MCF 10A (cell line): ENCODE data around the gene LSM4. TPM values are rescaled to one million over a fixed set of nuclear protein-coding genes. Genes with fewer than 3 reads are reported as not detected.

Source experiments
- BruUV-seq: library from RNA; stranded (reverse); fragments of 400-500 nt; replicated peaks from 2 replicates; lab custom pipeline; 2021; lab: Mats Ljungman, UMichigan
- CTCF ChIA-PET: fragments of 300-600 bp; sonication (Branson Sonifier 250); formaldehyde crosslinking; extraction: SDS; loops from one replicate; lab custom pipeline; 2021; ENCODE audit warnings: antibody characterized with exemption, inconsistent platforms; lab: Yijun Ruan, JAX
- POLR2A ChIA-PET: fragments of 300-600, 350-650 bp; sonication (Branson Sonifier 250); formaldehyde crosslinking; extraction: SDS; loops from one replicate; lab custom pipeline; 2020; ENCODE audit warnings: antibody characterized with exemption, inconsistent platforms; lab: Yijun Ruan, JAX
- DNase-seq: peaks from one replicate; pipeline ENCODE4 v3.0.0-alpha.2; 2018; ENCODE audit not compliant: unreplicated experiment
- H3K27ac Mint-ChIP-seq: one replicate; pipeline ENCODE4 v1.8.0; 2022; ENCODE audit warnings: mild to moderate bottlenecking, low read depth, mixed read lengths; ENCODE audit not compliant: unreplicated experiment
- H3K27me3 Mint-ChIP-seq: one replicate; pipeline ENCODE4 v1.8.0; 2022; ENCODE audit warnings: mixed read lengths; ENCODE audit not compliant: insufficient read depth, unreplicated experiment
- H3K36me3 Mint-ChIP-seq: one replicate; pipeline ENCODE4 v1.8.0; 2022; ENCODE audit warnings: mild to moderate bottlenecking, moderate library complexity, mixed read lengths; ENCODE audit not compliant: insufficient read depth, unreplicated experiment
- H3K4me1 Mint-ChIP-seq: one replicate; pipeline ENCODE4 v1.8.0; 2022; ENCODE audit warnings: mixed read lengths; ENCODE audit not compliant: insufficient read depth, unreplicated experiment
- H3K4me3 Mint-ChIP-seq: one replicate; pipeline ENCODE4 v1.8.0; 2022; ENCODE audit warnings: mild to moderate bottlenecking, moderate library complexity, mixed read lengths; ENCODE audit not compliant: unreplicated experiment
- H3K9me3 Mint-ChIP-seq: one replicate; pipeline ENCODE4 v1.8.0; 2022; ENCODE audit warnings: mixed read lengths; ENCODE audit not compliant: unreplicated experiment
- intact Hi-C: fragments of 100-400 bp; cut with micrococcal nuclease; formaldehyde crosslinking; loops from 2 replicates; pipeline ENCODE4 v1.14.1; 2022
- total RNA-seq: library from RNA; stranded (reverse); gene quantifications from 2 replicates; pipeline ENCODE4 v1.2.3, GENCODE V29; 2022
- TF ChIP-seq, protein P1 (sequence below): fragments of 200-600 bp; IDR thresholded peaks from one replicate; pipeline ENCODE4 v1.8.0; 2022; ENCODE audit warnings: antibody characterized with exemption, mild to moderate bottlenecking; ENCODE audit not compliant: unreplicated experiment

LSM4 gene
- total RNA-seq, 1 experiment from 2014 or later = 193 TPM

DNA sequence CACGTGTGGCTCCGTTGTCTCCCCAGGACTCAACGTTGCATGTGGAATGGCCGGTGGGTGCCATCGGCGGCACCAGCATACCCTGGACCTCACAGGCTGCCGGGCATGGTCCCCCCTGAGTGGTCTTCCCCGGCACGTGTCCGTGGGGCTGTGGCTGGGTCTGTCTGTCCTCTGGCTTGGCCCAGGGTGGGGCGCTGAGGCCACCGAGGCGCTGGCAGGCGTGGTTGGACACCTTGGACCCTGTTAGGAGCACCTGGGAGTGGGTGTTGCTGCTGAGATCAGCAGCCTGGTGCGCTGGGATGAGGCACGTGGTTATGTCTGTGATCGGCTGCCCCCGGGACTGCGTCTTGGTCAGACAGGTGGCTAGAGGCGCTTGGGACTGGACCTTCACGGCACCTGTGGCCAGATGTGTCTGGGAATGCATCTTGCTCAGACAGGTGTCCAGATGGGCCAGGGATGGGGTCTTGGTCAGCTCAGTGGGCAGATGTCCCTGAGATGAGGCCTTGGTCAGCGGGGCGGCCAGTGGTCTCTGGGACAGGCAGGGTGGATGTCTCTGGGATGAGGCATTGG lies 57.8 kb downstream of the LSM4 start:
- intact Hi-C loops = no loop called here
- no peaks in the 10 kb centered on the region for H3K9me3 Mint-ChIP-seq
- ChIA-PET POLR2A (no interaction called here), CTCF (interaction anchor here (0.6 to 0.9 kb wide), 2 partner anchors 12 to 206 kb away, joined by 3 to 4 read pairs; no protein-coding TSS in a partner anchor)
- H3K27me3 Mint-ChIP-seq = no peaks in the 10 kb centered on the region
- no peak overlapping the region for H3K4me3 Mint-ChIP-seq
- no peak overlapping the region for H3K27ac Mint-ChIP-seq
- TF ChIP-seq, protein P1, sequence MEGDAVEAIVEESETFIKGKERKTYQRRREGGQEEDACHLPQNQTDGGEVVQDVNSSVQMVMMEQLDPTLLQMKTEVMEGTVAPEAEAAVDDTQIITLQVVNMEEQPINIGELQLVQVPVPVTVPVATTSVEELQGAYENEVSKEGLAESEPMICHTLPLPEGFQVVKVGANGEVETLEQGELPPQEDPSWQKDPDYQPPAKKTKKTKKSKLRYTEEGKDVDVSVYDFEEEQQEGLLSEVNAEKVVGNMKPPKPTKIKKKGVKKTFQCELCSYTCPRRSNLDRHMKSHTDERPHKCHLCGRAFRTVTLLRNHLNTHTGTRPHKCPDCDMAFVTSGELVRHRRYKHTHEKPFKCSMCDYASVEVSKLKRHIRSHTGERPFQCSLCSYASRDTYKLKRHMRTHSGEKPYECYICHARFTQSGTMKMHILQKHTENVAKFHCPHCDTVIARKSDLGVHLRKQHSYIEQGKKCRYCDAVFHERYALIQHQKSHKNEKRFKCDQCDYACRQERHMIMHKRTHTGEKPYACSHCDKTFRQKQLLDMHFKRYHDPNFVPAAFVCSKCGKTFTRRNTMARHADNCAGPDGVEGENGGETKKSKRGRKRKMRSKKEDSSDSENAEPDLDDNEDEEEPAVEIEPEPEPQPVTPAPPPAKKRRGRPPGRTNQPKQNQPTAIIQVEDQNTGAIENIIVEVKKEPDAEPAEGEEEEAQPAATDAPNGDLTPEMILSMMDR = no peak
- no peak for DNase-seq
- H3K36me3 Mint-ChIP-seq = peaks cover 6% of the 10 kb centered on the region
- no peaks in the 10 kb centered on the region for H3K4me1 Mint-ChIP-seq
- no TSS peak for BruUV-seq

DNA sequence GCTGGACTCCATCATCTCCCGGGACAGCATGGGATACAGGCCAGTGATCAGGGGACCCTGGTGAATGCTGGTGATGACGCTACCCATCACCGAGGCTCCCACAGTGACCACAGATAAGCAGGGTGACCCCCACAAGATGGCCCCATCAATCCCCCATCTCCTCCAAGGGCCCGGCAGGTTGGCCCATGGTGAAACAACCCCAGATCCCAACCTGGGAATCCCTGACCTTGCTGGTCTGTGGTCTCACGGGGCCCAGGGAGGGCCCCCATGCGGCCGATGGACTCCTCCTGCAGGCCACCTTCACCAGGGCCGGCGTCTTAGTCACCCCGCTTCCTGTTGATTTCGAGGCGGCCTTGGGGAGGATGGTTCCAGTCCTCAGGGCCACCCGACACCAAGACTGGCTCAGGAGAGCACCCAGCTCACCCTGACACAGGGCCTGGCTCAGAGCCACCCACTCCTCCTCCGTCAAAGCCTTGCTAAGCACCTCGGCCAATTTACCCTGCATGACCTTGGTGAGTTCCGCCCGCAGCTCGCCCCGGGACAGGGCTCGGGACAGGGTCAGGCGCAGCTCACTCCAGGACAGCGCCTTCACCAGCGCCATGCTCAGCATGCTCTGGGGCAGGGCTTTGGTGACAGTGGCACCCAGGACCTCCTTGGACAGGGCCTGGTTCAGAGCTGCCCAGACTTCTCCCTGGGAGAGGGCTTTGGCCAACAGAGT lies 58.6 kb downstream of the LSM4 start:
- Mint-ChIP-seq H3K4me3 (no peak overlapping the region), H3K4me1 (no peaks in the 10 kb centered on the region), H3K27me3 (no peaks in the 10 kb centered on the region), H3K9me3 (no peaks in the 10 kb centered on the region), H3K27ac (no peak overlapping the region), H3K36me3 (peaks cover 6% of the 10 kb centered on the region)
- POLR2A ChIA-PET = no interaction called here
- BruUV-seq = no TSS peak
- intact Hi-C loops = no loop called here
- TF ChIP-seq, protein P1 = no peak
- no peak for DNase-seq
- CTCF ChIA-PET = interaction anchor here (0.6 kb wide), 1 partner anchor 205 kb away, joined by 3 read pairs; no protein-coding TSS in a partner anchor

DNA sequence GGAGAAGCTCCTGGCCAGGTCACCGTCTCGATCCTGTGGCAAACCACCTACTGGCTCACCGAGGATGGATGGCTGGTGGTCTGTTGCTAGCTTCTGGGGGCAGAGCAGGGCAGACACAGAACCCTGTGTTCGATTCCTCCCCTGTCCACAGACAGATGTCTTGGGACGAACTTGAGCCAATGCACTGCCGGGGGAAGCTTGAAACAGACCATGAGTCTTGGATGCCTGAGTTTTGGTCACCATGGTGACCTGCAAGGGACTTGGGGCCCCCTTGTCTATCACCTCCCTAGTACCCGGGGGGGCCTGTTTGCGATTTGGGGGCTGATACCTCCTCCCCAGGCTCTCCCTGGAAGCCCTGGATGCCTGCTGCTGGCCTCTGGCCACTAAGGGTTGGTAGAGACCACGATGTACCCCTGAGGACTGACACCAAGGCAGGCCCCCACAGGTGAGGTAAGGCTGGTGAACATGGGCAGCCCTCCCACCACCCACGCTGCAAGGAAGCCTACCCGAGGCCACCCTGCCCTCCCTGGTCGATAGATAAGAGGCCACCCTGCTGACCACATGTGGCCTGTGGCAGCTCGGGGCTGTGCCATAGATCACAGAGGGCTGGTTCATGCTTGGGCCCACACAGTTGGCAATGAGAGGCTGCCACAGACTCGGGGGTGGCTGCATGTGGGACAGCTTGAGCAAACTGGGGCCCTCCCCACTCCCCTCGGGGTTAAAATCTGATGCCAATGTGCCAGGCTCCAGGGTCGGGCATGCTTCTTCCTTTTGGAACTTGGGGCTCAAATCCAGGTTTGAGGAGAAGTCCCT lies 59.3 kb downstream of the LSM4 start:
- TF ChIP-seq, protein P1 = no peak
- no peaks in the 10 kb centered on the region for H3K27me3 Mint-ChIP-seq
- H3K27ac Mint-ChIP-seq = no peak overlapping the region
- no peak overlapping the region for H3K4me3 Mint-ChIP-seq
- DNase-seq = no peak
- H3K36me3 Mint-ChIP-seq = peaks cover 6% of the 10 kb centered on the region
- H3K4me1 Mint-ChIP-seq = no peaks in the 10 kb centered on the region
- H3K9me3 Mint-ChIP-seq = no peaks in the 10 kb centered on the region
- POLR2A ChIA-PET = no interaction called here
- CTCF ChIA-PET = interaction anchor here (0.7 to 4.1 kb wide), 3 partner anchors 8 to 12 kb away, joined by 3 to 24 read pairs (median 4); no protein-coding TSS in a partner anchor
- intact Hi-C loops = no loop called here
- no TSS peak for BruUV-seq

DNA sequence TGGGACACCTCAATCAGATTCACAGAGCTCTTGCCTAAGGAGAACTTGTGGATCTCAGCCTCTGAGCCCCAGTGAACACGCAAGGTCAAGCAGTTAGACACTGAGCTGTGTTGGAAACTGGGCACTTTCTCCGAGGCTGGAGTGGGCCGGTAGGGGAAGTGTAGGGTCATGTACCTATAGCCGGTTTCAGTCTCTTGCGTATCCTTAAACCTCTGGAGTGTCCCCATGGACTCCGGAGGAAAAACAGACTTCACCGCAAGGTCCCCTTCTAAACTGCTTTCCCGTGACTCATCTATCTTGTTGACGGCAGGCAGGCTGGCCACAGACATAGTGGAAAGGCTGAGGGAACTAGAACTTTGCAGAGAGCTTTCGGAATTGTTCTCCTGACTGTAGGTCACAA lies 60.0 kb downstream of the LSM4 start:
- POLR2A ChIA-PET = no interaction called here
- Mint-ChIP-seq H3K27me3 (no peaks in the 10 kb centered on the region), H3K4me1 (no peaks in the 10 kb centered on the region), H3K27ac (no peak overlapping the region), H3K9me3 (no peaks in the 10 kb centered on the region), H3K4me3 (no peak overlapping the region), H3K36me3 (peaks cover 6% of the 10 kb centered on the region)
- TF ChIP-seq, protein P1 = no peak
- CTCF ChIA-PET = interaction anchor here (0.7 to 4.1 kb wide), 3 partner anchors 9 to 13 kb away, joined by 3 to 24 read pairs (median 4); no protein-coding TSS in a partner anchor
- intact Hi-C loops = no loop called here
- DNase-seq = no peak
- BruUV-seq = no TSS peak
